ENCODE data around the gene UBE4B. TPM values are rescaled to one million over a fixed set of nuclear protein-coding genes. Genes with fewer than 3 reads are reported as not detected.

UBE4B gene
- total and polyA plus RNA-seq, 2 of the 4 experiments (the other 2 are of a cell fraction): 26.5 to 39.3 TPM

GRCh38 chr1:10019561-10019960 lies 13.2 kb upstream of the UBE4B start:
- H3K9me1 ChIP-seq (ENCODE audit: insufficient read depth, low read length): no peaks in the 10 kb centered on the region
- no peak overlapping the region for H3K56ac ChIP-seq (ENCODE audit: extremely low read depth, insufficient read depth, low read length)
- dilution Hi-C loops (cut with HindIII; ENCODE audit: low sequenced_read_pairs, unreplicated experiment) (no loop called here), intact Hi-C loops (cut with micrococcal nuclease) (no loop called here), in situ Hi-C loops (cut with MboI; ENCODE audit: low sequenced_read_pairs) (no loop called here)
- no peak overlapping the region for H2AK9ac ChIP-seq (replicated peaks; ENCODE audit: low read depth, low read length, poor library complexity)
- no peak for DNase-seq
- H3K4me1 ChIP-seq (ENCODE audit: control insufficient read depth, insufficient read depth, low read length): 0 out of 2 replicates have a peak, but pooled peaks cover 2% of the 10 kb centered on the region
- H3K36me3 ChIP-seq (ENCODE audit: control insufficient read depth, insufficient read depth, low read length): no peaks in the 10 kb centered on the region
- no peak overlapping the region for H4K5ac ChIP-seq (ENCODE audit: low read depth, low read length)
- ChIA-PET POLR2A (ENCODE audit: unreplicated experiment) (no interaction called here), CTCF (no interaction called here)
- TF ChIP-seq RAD21 (IDR thresholded peaks at IDR 0.05; ENCODE audit: low read length) (no peak), NFE2L2 (IDR thresholded peaks at IDR 0.05; ENCODE audit: low read depth, low read length) (no peak), RFX5 (IDR thresholded peaks at IDR 0.05; ENCODE audit: low read depth, low read length) (no peak), POLR2A (IDR thresholded peaks at IDR 0.05; ENCODE audit: low read depth, low read length) (no peak), MAZ (IDR thresholded peaks at IDR 0.05; ENCODE audit: borderline replicate concordance, low read depth, low read length) (no peak), FOS (IDR thresholded peaks at IDR 0.05; ENCODE audit: low read depth, low read length) (no peak), BHLHE40 (IDR thresholded peaks at IDR 0.05; ENCODE audit: low read depth, low read length) (no peak), CEBPB (IDR thresholded peaks at IDR 0.05; ENCODE audit: low read depth, low read length) (no peak)
- TF ChIP-seq, protein P1, sequence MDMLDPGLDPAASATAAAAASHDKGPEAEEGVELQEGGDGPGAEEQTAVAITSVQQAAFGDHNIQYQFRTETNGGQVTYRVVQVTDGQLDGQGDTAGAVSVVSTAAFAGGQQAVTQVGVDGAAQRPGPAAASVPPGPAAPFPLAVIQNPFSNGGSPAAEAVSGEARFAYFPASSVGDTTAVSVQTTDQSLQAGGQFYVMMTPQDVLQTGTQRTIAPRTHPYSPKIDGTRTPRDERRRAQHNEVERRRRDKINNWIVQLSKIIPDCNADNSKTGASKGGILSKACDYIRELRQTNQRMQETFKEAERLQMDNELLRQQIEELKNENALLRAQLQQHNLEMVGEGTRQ (IDR thresholded peaks at IDR 0.05; ENCODE audit: low read depth, low read length): no peak
- H3K79me1 ChIP-seq (ENCODE audit: low read depth in 1 of 2, low read length in 2 of 2): no peaks in the 10 kb centered on the region
- H3K4me2 ChIP-seq (ENCODE audit: low read depth, low read length): no peak overlapping the region
- H3K27me3 ChIP-seq (ENCODE audit: control insufficient read depth, insufficient read depth, low read length): 0 out of 2 replicates have a peak, but pooled peaks cover 1% of the 10 kb centered on the region
- no peak overlapping the region for H3K23ac ChIP-seq (ENCODE audit: low read depth, low read length)
- H3K14ac ChIP-seq (replicated peaks; ENCODE audit: low read depth, low read length): no peak overlapping the region
- H4K20me1 ChIP-seq (ENCODE audit: insufficient read depth, low read length): no peaks in the 10 kb centered on the region
- no peak overlapping the region for H2BK20ac ChIP-seq (ENCODE audit: low read depth, low read length)
- no peak overlapping the region for H2BK15ac ChIP-seq (ENCODE audit: low read depth, low read length)
- no peak overlapping the region for H2AFZ ChIP-seq (replicated peaks; ENCODE audit: low read length, poor library complexity)
- no peak overlapping the region for H2BK120ac ChIP-seq (ENCODE audit: low read depth, low read length)
- H3K18ac ChIP-seq (ENCODE audit: low read depth, low read length): no peak overlapping the region
- H4K8ac ChIP-seq (ENCODE audit: low read depth in 2 of 2, low read length in 2 of 2): no peak overlapping the region
- H3K4me3 ChIP-seq (ENCODE audit: insufficient read depth, low read depth, low read length): no peak overlapping the region
- no peak overlapping the region for H2AK5ac ChIP-seq (ENCODE audit: low read depth, low read length)
- no peak overlapping the region for H3K27ac ChIP-seq (ENCODE audit: insufficient read depth, low read length)
- no peak for ATAC-seq (ENCODE audit: low read depth)
- BruUV-seq (replicated peaks): no TSS peak
- no peaks in the 10 kb centered on the region for H3K9me3 ChIP-seq (ENCODE audit: control insufficient read depth, insufficient read depth, low read length)
- no peak overlapping the region for H2BK5ac ChIP-seq (ENCODE audit: low read depth, low read length, poor library complexity, severe bottlenecking)
- H3K4ac ChIP-seq (ENCODE audit: low read depth, low read length): no peak overlapping the region
- no peak overlapping the region for H4K91ac ChIP-seq (ENCODE audit: insufficient read depth, low read depth, low read length)
- H3K9ac ChIP-seq (ENCODE audit: low read depth, low read length): no peak overlapping the region
